SK-N-SH (cell line): ENCODE measurements around the gene EIF2S1. TPM values are rescaled to one million over a fixed set of nuclear protein-coding genes. Genes with fewer than 3 reads are reported as not detected.

Experiments
- CTCF ChIA-PET: fragments of 300-600, 350-600 bp; formaldehyde crosslinking; extraction: SDS; loops from one replicate; lab custom pipeline; 2021; lab: Yijun Ruan, JAX
- POLR2A ChIA-PET: fragments of 350-600 bp; sonication (Branson Sonifier 250); formaldehyde crosslinking; extraction: SDS; loops from one replicate; lab custom pipeline; 2020; ENCODE audit warnings: antibody characterized with exemption, inconsistent platforms; lab: Yijun Ruan, JAX
- DNase-seq: peaks from one replicate; pipeline ENCODE4 v3.0.0; 2012
- H2AFZ ChIP-seq: fragments of 200-600 bp; sonication (generic); 2 replicates; pipeline ENCODE4 v1.8.1; 2016; ENCODE audit warnings: antibody characterized with exemption, mild to moderate bottlenecking, low read depth
- H3F3A ChIP-seq: fragments of 200-600 bp; sonication (generic); replicated peaks from 2 replicates; pipeline ENCODE3; 2016; ENCODE audit warnings: antibody characterized with exemption, mild to moderate bottlenecking; ENCODE audit not compliant: insufficient read depth
- H3K27ac ChIP-seq, 2 experiments: fragments of 200-500 bp in 1 of 2; fragments of 200-600 bp in 1 of 2; sonication (Bioruptor generic) in 1 of 2; sonication (generic), shearing (Covaris generic) in 1 of 2; 2 replicates each; pipeline versions ENCODE4 v1.5.1 to v1.6.1; 2014 to 2016; ENCODE audit warnings: low read depth in 2 of 2, inconsistent platforms in 1 of 2, low read length in 1 of 2, mild to moderate bottlenecking in 1 of 2, mixed read lengths in 1 of 2
- H3K27me3 ChIP-seq: fragments of 200-600 bp; sonication (generic), shearing (Covaris generic); 2 replicates; pipeline ENCODE4 v1.6.1; 2016; ENCODE audit warnings: mixed run types; ENCODE audit not compliant: insufficient read depth
- H3K36me3 ChIP-seq, 2 experiments: fragments of 200-500 bp in 1 of 2; fragments of 200-600 bp in 1 of 2; sonication (Bioruptor generic) in 1 of 2; sonication (generic) in 1 of 2; replicated peaks in 1 of 2; 2 replicates each; pipeline versions ENCODE3 to v1.5.1; 2014 to 2016; ENCODE audit warnings: low read length in 1 of 2, mild to moderate bottlenecking in 1 of 2; ENCODE audit not compliant: insufficient read depth in 2 of 2, control insufficient read depth in 1 of 2
- H3K4me1 ChIP-seq, 2 experiments: fragments of 200-500 bp in 1 of 2; fragments of 200-600 bp in 1 of 2; sonication (Bioruptor generic) in 1 of 2; sonication (generic), shearing (Covaris generic) in 1 of 2; 2 replicates each; pipeline versions ENCODE4 v1.5.1 to v1.6.1; 2014 to 2016; ENCODE audit warnings: low read depth in 1 of 2, low read length in 1 of 2, mixed run types in 1 of 2; ENCODE audit not compliant: insufficient read depth in 2 of 2, control insufficient read depth in 1 of 2
- H3K4me2 ChIP-seq: fragments of 200-600 bp; sonication (generic), shearing (Covaris generic); 2 replicates; pipeline ENCODE4 v1.6.1; 2017; ENCODE audit warnings: mixed run types
- H3K4me3 ChIP-seq, 2 experiments: fragments of 200-500 bp in 1 of 2; fragments of 200-600 bp in 1 of 2; sonication (Bioruptor generic) in 1 of 2; sonication (generic), shearing (Covaris generic) in 1 of 2; 2 replicates each; pipeline versions ENCODE4 v1.5.1 to v1.8.1; 2014 to 2016; ENCODE audit warnings: low read depth in 2 of 2, inconsistent platforms in 1 of 2, low read length in 1 of 2, mild to moderate bottlenecking in 1 of 2, mixed read lengths in 1 of 2, moderate library complexity in 1 of 2
- H3K79me2 ChIP-seq: fragments of 200-600 bp; sonication (generic); 2 replicates; pipeline ENCODE4 v1.8.1; 2017; ENCODE audit warnings: mild to moderate bottlenecking; ENCODE audit not compliant: insufficient read depth
- H3K9ac ChIP-seq: fragments of 200-600 bp; sonication (generic); 2 replicates; pipeline ENCODE4 v1.6.1; 2017; ENCODE audit warnings: mixed run types
- H3K9me2 ChIP-seq: fragments of 200-600 bp; sonication (generic); 2 replicates; pipeline ENCODE4 v1.6.1; 2017; ENCODE audit warnings: mixed run types
- H3K9me3 ChIP-seq: fragments of 200-600 bp; sonication (generic); 2 replicates; pipeline ENCODE4 v1.6.1; 2017; ENCODE audit warnings: mixed run types, mild to moderate bottlenecking, moderate library complexity
- H4K20me1 ChIP-seq: fragments of 200-600 bp; sonication (generic); 2 replicates; pipeline ENCODE4 v1.6.1; 2017; ENCODE audit warnings: mild to moderate bottlenecking, mixed run types; ENCODE audit not compliant: insufficient read depth
- ELF1 ChIP-seq: IDR thresholded peaks from 2 replicates; pipeline ENCODE4 v1.4.0; 2012
- EP300 ChIP-seq, 2 experiments: IDR thresholded peaks; 2 replicates each; pipeline versions ENCODE4 v1.4.0 to v1.6.1; 2012; ENCODE audit warnings: borderline replicate concordance in 1 of 2, low read depth in 1 of 2, low read length in 1 of 2
- EZH2phosphoT487 ChIP-seq: fragments of 200-600 bp; sonication (generic); IDR thresholded peaks from 2 replicates; pipeline ENCODE4 v1.6.1; 2017; ENCODE audit warnings: low read depth, mixed run types, mild to moderate bottlenecking, antibody characterized with exemption, moderate library complexity, borderline replicate concordance
- FOXM1 ChIP-seq: IDR thresholded peaks from 2 replicates; pipeline ENCODE4 v1.4.0; 2012; ENCODE audit warnings: low read depth, mild to moderate bottlenecking
- JUND ChIP-seq: IDR thresholded peaks from 2 replicates; pipeline ENCODE4 v1.4.0; 2012
- NRF1 ChIP-seq: IDR thresholded peaks from 2 replicates; pipeline ENCODE4 v1.6.1; 2012; ENCODE audit warnings: low read depth, mild to moderate bottlenecking, low read length
- POLR2AphosphoS5 ChIP-seq: IDR thresholded peaks from 2 replicates; pipeline ENCODE4 v1.6.1; 2012; ENCODE audit warnings: low read depth, low read length
- RAD21 ChIP-seq: IDR thresholded peaks from 2 replicates; pipeline ENCODE4 v1.6.1; 2012; ENCODE audit warnings: mild to moderate bottlenecking, low read length
- RCOR1 ChIP-seq: fragments of 150-350 bp; IDR thresholded peaks from 2 replicates; pipeline ENCODE4 v1.6.1; 2017; ENCODE audit warnings: antibody characterized with exemption, low read length
- REST ChIP-seq: IDR thresholded peaks from 2 replicates; pipeline ENCODE4 v1.6.1; 2012; ENCODE audit warnings: mild to moderate bottlenecking, low read depth, low read length, moderate library complexity
- RFX5 ChIP-seq: IDR thresholded peaks from 2 replicates; pipeline ENCODE4 v1.6.1; 2012; ENCODE audit warnings: mild to moderate bottlenecking, improper control_type of control experiment, low read length
- RXRA ChIP-seq: IDR thresholded peaks from 2 replicates; pipeline ENCODE4 v1.4.0; 2012; ENCODE audit warnings: low read depth, mild to moderate bottlenecking, borderline replicate concordance
- TAF1 ChIP-seq: IDR thresholded peaks from 2 replicates; pipeline ENCODE4 v1.6.1; 2012; ENCODE audit warnings: low read depth, mild to moderate bottlenecking, low read length, moderate library complexity, borderline replicate concordance
- TCF12 ChIP-seq: IDR thresholded peaks from 2 replicates; pipeline ENCODE4 v1.4.0; 2012
- USF1 ChIP-seq: IDR thresholded peaks from 2 replicates; pipeline ENCODE4 v1.4.0; 2012; ENCODE audit warnings: low read depth, borderline replicate concordance
- YY1 ChIP-seq: IDR thresholded peaks from 2 replicates; pipeline ENCODE4 v1.4.0; 2012; ENCODE audit warnings: low read depth, mild to moderate bottlenecking
- WGBS: methylation state at CpG from one replicate; pipeline ENCODE4 v1.1.6; 2017; ENCODE audit warnings: low lambda C conversion rate; 5-methylcytosine and 5-hydroxymethylcytosine counted together
- polyA plus RNA-seq, 3 experiments: library from polyadenylated mRNA; depleted of rRNA; stranded (reverse); fragments of >200 nt; gene quantifications; 2 replicates each; pipeline ENCODE4 v1.2.3, GENCODE V29; 2012
- TF ChIP-seq, protein P1 (sequence below): IDR thresholded peaks from 2 replicates; pipeline ENCODE4; 2012

The EIF2S1 gene
- polyA plus RNA-seq, 1 of the 3 experiments (the other 2 are of a cell fraction): 57.2 TPM

DNA sequence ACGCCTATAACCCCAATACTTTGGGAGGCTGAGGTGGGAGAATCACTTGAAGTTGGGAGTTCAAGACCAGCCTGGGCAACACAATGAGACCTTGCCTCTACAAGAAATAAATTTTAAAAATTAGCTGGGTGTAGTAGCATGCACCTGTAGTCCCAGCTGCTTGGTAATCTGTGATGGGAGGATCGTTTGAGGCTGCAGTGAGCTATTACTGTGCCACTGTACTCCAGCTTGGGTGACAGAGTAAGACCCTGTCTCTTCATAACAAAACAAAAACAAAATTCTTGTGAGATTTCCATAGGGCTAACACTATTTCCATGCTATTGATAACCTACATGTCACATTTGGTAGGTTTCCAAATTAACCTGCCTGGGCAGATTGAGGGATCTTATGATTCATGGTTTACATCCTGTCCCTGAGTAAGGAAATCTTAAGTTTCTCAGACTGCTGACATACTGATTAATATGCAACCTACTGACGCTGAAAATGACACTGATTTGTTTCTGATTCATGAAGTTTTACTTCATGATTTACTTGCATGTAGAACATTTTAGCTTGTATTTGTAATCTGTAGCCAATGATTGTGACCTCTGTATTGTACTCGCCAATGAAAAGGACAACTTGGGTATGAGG, 16.4 kb upstream of the EIF2S1 start:
- Histone ChIP-seq H3K9ac (no peak overlapping the region), H3K4me3 (no peak overlapping the region), H3K9me3 (no peaks in the 10 kb centered on the region), H3K4me1 (no peaks in the 10 kb centered on the region), H3K79me2 (no peaks in the 10 kb centered on the region), H4K20me1 (no peaks in the 10 kb centered on the region), H3F3A (peaks cover 17% of the 10 kb centered on the region), H2AFZ (no peak overlapping the region), H3K27ac (no peak overlapping the region), H3K9me2 (no peaks in the 10 kb centered on the region), H3K36me3 (peaks cover 36 to 65% of the 10 kb centered on the region in 2 experiments), H3K4me2 (no peak overlapping the region), H3K27me3 (no peaks in the 10 kb centered on the region)
- no peak for DNase-seq
- WGBS: 89% methylated on average over 4 of the region's 4 CpGs
- POLR2A ChIA-PET: no interaction called here
- TF ChIP-seq POLR2AphosphoS5: no peak
- TF ChIP-seq EP300 (IDR thresholded peaks at IDR 0.05; ENCODE audit: borderline replicate concordance in 1 of 2, low read depth in 1 of 2, low read length in 1 of 2): no peak
- TF ChIP-seq ELF1: no peak
- no peak for TF ChIP-seq TAF1
- TF ChIP-seq USF1: no peak
- TF ChIP-seq FOXM1: no peak
- TF ChIP-seq TCF12: no peak
- TF ChIP-seq YY1: no peak
- TF ChIP-seq RFX5: no peak
- no peak for TF ChIP-seq RXRA
- TF ChIP-seq NRF1: no peak
- TF ChIP-seq, protein P1, sequence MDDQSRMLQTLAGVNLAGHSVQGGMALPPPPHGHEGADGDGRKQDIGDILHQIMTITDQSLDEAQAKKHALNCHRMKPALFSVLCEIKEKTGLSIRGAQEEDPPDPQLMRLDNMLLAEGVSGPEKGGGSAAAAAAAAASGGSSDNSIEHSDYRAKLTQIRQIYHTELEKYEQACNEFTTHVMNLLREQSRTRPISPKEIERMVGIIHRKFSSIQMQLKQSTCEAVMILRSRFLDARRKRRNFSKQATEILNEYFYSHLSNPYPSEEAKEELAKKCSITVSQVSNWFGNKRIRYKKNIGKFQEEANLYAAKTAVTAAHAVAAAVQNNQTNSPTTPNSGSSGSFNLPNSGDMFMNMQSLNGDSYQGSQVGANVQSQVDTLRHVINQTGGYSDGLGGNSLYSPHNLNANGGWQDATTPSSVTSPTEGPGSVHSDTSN: no peak
- TF ChIP-seq RAD21: no peak
- no peak for TF ChIP-seq REST
- no peak for TF ChIP-seq RCOR1
- TF ChIP-seq JUND: no peak
- no peak for TF ChIP-seq EZH2phosphoT487
- CTCF ChIA-PET: no interaction called here
